GM19324 (cell line): ENCODE data around the gene SSRP1.

Experiments
- ATAC-seq: cut with Tn5 transposase; IDR thresholded peaks from one replicate; pipeline ENCODE4 v1.9.1; 2021; ENCODE audit warnings: mild to moderate bottlenecking, moderate library complexity; ENCODE audit not compliant: unreplicated experiment, low FRiP score

SSRP1 gene

GRCh38 chr11:57320067-57320718 is 15.5 kb downstream of the SSRP1 start:
- ATAC-seq = no peak

DNA sequence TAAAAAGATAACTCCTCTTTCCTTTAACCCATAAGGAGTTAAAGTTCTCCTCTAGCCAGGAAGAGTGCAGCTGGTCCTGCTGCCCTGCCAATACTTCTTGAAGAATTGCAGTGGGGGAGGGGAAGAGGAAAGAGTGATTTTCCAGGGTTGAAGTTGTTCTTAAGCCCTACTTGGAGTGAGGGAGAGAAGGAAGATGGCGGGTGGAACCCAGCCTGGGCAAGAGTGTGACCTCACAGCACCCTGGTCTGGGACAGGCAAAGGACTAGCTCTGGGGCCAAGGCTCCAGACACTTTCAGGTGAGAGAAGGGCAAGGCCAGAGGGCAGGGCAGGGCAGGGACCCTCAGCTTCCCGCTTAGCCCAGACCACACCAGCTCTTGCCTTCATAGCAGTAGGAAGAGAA is 17.5 kb downstream of the SSRP1 start:
- ATAC-seq = no peak

DNA sequence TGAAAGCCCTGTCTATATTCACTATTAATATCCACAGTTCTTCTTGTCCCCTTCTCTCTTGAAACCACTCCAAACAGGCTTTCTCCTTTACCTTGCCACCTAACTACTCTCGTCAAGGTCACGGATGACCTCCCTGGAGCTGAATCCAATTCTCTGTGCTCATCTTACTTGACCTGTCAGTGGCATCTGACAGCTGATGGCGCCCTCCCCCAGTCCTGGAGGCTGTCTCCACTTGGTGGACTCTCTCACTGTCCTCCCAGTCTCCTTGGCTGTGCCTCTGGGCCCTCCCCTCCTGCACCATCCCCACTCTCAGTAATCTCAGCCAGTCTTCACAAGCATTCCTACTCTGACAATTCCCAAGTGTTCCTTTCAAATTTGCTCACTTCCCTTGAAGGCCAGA is 19.7 kb downstream of the SSRP1 start:
- ATAC-seq = no peak

DNA sequence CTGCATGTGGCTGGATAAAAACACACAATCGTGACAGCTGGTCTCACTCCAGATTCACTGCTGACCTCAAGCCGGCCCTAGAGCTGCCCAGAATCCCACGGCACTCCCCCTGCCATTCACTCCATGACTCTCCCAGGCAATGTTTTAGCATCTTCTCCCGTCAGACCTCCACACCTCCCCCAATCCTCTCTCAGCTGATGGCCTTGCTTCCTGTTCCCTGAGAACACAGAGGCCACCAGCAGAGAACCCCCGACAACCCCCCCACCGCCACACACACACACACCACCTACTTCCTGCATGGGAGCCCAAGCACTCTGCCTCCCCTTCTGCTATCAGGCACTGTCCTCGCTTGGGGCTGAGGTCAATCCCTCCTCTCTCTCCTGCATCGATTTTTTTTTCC is 20.2 kb downstream of the SSRP1 start:
- ATAC-seq = no peak

GRCh38 chr11:57314221-57314973 is 21.3 kb downstream of the SSRP1 start:
- ATAC-seq = no peak

GRCh38 chr11:57313788-57314135 is 21.9 kb downstream of the SSRP1 start:
- ATAC-seq = no peak

- no peak for ATAC-seq
These were observed 22.5 kb downstream of the SSRP1 start for GRCh38 chr11:57313071-57313787.

DNA sequence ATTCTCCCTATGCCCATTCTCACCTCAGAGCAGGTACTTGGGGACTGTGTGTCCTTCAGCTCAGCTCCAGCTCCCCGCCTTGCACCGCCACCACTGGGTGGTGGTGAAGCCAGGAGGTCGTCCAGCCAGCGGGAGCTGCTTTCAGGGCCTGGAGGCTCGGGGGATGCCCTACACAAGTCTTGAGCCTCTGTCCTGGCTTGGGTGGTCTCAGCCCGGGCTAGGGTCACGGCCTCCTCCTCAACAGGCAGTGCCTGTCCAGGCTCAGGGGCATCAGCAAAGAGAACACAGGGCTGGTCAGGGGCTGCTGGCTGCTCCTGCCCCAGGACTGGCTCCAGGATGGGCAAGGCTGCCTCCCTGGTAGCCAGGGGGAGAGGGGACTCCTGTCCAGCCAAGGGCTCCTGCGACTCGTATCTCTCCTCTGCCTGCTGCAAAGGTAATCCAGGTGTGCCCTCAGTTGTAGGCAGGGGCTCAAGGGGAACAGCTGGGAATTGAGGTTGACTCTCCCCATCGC is 23.1 kb downstream of the SSRP1 start:
- ATAC-seq = no peak

GRCh38 chr11:57311109-57311936 is 24.4 kb downstream of the SSRP1 start:
- peak; percentile 90 for ATAC-seq

DNA sequence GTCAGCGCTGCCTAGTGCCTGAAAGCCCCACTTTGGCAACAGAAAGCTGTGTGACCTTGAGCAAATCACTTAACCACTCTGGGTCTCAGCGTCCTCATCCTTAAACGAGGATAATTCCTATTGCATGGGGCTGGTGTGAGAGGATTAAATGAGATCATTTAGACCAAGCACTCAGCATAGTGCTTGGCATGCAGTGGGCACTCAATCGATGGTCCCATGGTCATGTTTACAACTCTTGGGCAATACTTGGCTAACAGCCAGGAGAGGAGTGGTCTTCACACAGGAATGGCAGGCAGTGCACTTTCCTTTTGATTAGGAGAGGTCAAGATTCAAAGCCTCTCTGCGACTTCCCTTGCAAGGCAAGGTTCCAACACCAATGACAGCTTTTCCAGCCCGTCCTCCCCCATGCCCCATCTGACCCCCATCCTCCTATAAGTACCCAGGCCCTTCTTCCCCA is 25.0 kb downstream of the SSRP1 start:
- ATAC-seq = no peak

GRCh38 chr11:57310091-57310490 is 25.6 kb downstream of the SSRP1 start:
- ATAC-seq = no peak

- ATAC-seq = no peak
These were observed 26.3 kb downstream of the SSRP1 start for GRCh38 chr11:57309106-57310059.

GRCh38 chr11:57308426-57309060 is 27.1 kb downstream of the SSRP1 start:
- no peak for ATAC-seq

DNA sequence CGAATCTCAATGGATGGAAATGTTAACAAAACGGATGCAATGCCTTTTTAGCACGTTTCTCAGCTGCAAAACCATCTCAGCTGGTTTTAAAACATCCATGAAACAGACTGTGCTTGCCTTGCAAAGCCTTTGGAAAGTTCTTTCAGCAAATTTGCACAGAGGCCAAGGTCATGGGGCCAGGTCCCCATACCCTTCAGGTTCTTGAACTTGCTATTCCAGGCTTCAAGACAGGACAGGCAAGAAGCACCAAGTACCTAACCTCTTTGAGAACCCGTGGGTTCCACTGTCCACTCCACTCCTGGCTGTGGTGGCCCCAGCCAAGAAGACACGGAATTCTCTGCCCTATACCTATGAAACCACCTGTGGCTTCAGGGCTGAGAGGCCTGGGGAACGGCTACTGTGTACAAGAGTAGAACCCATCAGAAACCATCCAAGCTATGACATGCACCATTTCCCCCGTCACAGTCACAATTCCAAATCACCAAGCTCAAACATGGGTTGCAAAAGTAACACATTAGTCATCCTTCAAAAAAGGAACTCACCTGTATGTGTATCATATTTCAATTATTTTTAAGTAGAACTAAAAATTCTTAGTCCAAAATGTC is 27.9 kb downstream of the SSRP1 start:
- no peak for ATAC-seq

GRCh38 chr11:57306940-57307565 is 28.6 kb downstream of the SSRP1 start:
- ATAC-seq = no peak

DNA sequence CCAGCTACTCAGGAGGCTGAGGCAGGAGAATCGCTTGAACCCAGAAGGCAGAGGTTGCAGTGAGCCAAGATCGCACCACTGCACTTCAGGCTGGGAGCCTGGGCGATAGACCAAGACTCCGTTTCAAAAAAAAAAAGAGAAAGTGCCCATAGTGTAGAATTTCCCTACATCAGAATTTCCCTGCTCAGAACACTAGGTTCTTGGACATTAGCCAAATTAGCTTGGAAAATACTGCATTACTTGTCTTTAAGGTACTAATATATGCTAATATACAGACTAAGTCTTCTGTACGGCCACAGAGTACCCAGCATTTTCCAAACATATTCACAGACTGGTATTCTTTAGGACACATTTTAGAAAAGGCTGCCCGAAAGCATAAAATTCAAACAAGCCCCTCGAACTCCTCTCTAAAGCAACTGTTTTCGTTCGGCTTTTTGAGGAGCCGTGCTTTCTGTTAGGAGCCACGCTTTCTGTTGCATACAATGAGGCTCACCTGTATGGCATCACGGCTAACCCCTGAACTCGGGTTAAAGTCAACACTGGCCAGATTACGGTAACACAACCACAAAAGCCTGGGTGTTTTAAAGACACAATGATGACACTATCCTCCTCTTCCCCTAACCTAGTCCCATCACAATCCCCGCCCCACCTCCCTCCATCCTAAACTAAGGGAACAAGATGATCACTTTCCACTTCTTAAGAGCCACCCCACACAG is 29.4 kb downstream of the SSRP1 start:
- ATAC-seq = no peak

DNA sequence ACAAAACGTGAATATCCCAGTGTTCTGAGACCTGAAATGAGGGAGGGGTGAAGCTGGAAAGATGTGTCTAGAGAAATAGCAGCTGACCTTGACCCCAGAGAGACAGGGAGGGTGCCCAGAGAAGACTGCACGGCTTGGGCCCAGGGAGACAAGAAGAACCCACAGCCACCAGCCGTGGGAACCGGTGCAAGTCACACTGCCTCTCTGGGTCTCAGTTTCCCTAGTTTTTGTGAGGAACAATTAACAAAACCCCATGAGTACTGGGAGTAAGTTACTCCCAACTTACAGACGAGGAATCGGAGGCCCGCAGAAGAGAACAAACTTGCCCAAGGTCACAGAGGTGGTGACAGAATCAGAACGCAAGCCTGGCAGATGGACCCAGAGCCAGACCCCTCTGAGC is 30.2 kb downstream of the SSRP1 start:
- no peak for ATAC-seq
